NCI-H748 treated with DMSO at 0.1 percent for 48 hours (cell line): ENCODE results near the gene SPIN2A.
"Not testable (repeated sequence)": the region's sequence is repeated elsewhere in the genome, so short reads cannot be mapped to it uniquely, and the experiment has no call there.

Source experiments
- DNase-seq: peaks from one replicate; lab custom pipeline; 2025; lab: John Stamatoyannopoulos, UW

The SPIN2A gene

GRCh38 chrX:57137073-57137472, at the start of gene SPIN2A:
TSS of gene SPIN2A (minus strand) at chrX:57137397. CDS start at chrX:57136597, 800 bp downstream.
- not testable (repeated sequence) for DNase-seq

DNA sequence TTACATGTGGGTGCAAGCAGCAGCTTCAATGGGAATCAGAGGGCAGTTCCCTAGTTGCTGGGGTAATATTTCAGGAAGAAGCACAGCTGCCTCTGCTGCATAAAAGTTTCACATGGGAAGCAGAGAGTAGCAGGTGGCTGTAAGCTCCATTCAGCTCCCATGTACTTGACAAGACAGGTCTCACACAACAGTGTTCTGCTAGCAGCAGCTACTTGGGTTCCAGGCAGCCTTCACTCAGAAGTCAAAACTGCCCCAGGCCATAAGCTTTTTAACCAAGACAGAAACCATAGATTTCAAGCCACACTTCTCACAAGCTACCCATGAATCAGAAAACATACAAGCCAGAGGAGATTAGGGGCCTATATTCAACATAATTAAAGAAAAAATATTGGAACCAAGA, 41.4 kb upstream of the SPIN2A start:
- DNase-seq, result no peak

DNA sequence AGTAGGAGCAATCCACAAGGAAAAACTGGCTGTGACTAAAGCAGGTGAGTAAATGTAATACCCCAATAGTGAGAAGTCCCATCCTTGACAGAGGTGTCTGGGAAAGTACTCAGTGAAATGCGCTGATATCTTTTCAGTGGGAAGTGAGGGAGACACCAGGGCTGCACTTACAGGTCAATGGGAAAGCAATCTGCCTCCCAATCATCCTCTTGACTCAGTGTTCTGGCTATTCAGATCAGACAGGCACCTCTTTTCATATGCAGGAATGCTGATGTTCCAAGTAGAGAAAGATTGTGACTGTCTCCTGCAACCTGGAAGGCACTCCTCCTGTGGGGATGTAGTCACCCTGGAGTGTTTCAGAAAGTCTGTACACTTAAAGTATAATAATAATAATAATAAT, 39.9 kb upstream of the SPIN2A start:
- no peak for DNase-seq

GRCh38 chrX:57172544-57172943, 35.3 kb upstream of the SPIN2A start:
- no peak for DNase-seq

- peak; percentile 67 for DNase-seq
These were observed 19.3 kb upstream of the SPIN2A start for GRCh38 chrX:57156397-57157049.

- no peak for DNase-seq
These were observed 18.0 kb upstream of the SPIN2A start for GRCh38 chrX:57155171-57155570.

DNA sequence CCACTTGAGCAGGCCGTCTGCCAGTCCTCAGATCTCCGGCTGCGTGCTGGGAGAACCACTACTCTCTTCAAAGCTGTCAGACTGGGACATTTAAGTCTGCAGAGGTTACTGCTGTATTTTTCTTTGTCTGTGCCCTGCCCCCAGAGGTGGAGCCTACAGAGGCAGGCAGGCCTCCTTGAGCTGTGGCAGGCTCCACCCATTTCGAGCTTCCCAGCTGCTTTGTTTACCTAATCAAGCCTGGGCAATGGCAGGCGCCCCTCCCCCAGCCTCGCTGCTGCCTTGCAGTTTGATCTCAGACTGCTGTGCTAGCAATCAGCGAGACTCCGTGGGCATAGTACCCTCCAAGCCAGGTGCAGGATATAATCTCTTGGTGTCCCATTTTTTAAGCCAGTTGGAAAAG, 15.0 kb upstream of the SPIN2A start:
- DNase-seq, result not testable (repeated sequence)

DNA sequence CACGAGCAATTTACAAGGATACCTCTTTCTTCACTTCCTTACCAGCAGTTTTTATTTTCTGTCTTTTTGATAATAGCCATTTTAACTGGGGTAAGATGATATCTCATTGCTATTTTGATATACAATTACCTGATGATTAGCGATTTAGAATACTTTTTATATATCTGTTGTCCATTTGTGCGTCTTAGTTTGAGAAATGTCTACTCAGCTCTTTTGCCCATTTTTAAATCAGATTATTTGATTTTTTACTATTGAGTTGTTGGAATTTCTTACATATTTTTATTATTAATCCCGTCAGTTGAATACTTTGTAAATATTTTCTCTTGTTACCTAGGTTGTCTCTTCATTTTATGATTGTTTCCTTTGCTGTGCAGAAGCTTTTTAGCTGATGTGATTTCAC, 1.5 kb upstream of the SPIN2A start:
- DNase-seq, result no peak

DNA sequence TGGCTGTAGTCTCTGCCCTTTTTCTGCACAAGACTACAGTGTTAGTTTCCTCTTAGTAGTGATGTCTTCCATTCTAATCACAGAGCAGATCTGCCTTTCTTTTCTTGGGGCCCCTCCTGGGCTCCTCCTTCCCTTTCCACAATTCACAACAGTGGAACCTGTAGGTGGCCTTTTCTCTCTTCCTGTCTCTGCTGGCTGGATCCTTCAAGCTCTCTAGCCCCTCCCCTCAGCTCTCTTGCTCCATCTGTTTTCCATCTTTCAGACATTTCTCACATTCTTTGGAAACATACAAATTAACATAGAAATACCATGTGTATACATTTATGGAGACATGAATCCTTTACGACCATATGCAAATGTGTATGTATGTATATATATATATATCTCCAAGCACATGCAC, 304 bp upstream of the SPIN2A start:
- no peak for DNase-seq

- DNase-seq, result not testable (repeated sequence)
These were observed 608 bp downstream of the SPIN2A start for GRCh38 chrX:57136589-57136988.

DNA sequence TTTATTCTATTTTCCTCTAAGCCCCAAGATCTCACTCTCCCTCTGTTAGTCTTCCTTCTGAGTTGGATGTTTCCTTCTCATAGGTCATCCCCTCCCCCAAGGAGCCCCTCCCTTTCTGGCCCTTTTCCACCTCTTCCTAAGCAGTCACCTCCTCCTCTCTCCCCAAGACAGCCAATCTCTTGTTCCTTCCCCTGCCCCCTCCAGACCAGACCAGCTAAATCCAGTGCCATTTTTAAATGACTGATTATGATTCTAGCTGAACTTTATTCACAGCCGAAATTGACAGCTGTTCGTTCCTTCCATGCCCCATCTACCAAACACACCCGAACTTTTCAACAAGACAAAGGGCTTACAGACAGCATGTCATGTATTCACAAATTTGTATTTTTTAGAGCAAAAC, 1.9 kb downstream of the SPIN2A start:
- DNase-seq, result no peak

- DNase-seq, result no peak
These were observed 2.5 kb downstream of the SPIN2A start for GRCh38 chrX:57134702-57135101.

- DNase-seq, result no peak
These were observed 3.5 kb downstream of the SPIN2A start for GRCh38 chrX:57133706-57134105.

- DNase-seq, result not testable (repeated sequence)
These were observed 3.9 kb downstream of the SPIN2A start for GRCh38 chrX:57133284-57133683.

DNA sequence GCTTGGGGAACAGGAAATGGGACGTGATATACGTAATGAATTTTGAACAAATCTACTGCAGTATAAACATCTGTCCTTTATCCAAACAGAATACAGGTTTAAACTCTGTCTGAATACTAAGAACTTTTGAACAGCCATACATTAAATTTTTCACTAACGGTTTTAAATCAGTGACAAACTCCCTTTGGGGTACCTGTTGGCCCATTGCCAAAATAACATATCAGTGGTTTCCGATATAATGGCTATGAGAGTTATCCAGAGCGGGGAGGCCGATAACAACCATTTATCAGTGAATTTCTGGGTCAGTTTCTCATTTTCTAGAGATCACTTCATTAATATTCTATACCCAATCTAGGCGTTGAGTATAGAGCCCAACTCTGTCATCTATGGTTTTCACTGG, 5.2 kb downstream of the SPIN2A start:
- no peak for DNase-seq

- DNase-seq, result no peak
These were observed 15.4 kb downstream of the SPIN2A start for GRCh38 chrX:57121816-57122215.

DNA sequence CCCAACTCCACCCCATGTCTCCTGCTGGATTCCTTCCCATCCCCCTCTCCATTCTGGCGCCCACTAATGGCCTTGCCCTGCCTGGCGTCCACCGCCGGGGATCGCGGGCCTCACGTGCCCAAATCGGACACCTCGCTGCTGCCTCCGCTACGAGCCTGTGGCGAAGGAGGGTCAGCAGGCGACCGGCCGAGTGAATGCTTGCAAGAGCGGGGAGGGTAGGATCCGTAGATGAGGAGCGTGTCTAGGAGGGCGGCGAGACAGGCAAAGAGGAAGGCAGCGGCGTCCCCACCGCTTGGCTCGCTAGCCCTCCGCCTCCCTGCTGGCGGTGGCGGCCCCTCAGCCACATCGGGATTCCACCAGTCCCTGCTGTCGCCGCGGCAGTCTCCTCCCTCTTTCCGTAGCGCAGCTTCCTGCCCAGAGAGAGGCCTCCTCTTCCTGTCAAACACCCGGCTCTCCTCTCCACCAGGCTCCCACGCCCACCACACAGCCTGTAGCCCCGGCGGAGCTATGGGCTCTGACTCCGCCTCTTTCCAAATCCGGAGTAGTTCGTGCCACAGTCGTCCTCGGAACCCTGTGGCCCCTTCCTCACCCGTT, 15.9 kb downstream of the SPIN2A start, which contains the start of gene SPIN2B:
SPIN2B (minus strand) TSS at position 387 of the 594 bp plus-strand sequence.
- DNase-seq, result peak; percentile 76

GRCh38 chrX:57120619-57121161, 16.5 kb downstream of the SPIN2A start:
- DNase-seq, result not testable (repeated sequence)

- DNase-seq, result no peak
These were observed 17.8 kb downstream of the SPIN2A start for GRCh38 chrX:57119416-57119815.

DNA sequence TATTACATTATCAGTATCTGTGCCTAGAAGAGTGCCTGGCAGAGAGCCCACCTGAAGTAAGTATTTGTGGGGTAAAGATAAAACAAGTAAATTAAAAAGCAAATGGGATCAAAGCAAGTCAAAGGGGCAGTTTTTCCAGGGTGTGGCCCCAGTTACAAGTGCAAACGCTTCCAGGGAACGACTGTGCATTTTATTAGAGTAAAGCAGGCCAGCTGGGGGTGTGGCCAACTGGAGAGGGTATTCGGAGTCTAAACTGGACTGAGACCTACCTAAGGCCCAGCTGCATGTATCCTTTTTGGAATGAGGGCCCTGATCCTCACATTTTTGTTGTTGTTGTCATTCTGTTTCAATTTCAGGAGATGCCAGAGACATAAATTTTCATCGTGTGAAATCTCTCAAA, 19.6 kb downstream of the SPIN2A start:
- DNase-seq, result not testable (repeated sequence)

DNA sequence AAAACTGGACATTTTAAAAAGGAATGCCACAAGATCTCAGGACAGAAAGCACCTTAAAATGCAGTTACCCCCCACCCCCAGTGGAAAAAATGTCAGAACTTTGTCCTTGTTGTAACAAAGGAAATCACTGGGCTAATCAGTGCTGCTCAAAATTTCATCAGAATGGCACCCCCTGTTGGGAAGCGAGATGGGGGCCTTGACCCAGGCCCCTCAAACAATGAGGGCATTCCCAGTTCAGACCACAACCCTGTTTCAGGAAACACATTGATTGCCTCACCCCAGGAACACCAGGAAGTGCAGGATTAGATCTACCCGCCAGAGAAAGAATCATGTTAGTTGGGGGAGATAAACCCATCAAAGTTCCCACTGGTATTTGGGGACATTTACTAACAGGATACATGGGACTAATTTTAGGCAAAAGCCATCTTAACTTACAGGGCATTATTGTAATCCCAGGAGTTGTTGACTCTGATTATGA, 32.2 kb downstream of the SPIN2A start:
- no peak for DNase-seq

DNA sequence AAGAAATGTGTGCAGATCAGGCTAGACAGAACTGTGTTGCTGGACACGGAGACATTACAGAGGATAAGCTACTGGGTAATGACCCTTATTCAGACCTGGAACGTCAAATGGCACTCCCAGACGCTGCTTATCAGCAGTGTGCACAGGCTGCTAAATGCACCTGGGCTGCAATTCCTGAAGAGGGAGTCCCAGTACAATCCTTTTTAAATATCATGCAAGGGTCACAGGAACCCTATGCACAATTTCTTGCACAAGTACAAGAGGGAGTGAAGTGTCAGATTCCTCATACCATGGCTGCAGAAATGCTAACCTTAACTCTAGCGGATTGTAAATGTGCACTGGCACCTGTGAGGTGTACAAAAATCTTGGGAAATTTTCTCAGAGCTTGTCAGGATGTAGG, 32.8 kb downstream of the SPIN2A start:
- no peak for DNase-seq

DNA sequence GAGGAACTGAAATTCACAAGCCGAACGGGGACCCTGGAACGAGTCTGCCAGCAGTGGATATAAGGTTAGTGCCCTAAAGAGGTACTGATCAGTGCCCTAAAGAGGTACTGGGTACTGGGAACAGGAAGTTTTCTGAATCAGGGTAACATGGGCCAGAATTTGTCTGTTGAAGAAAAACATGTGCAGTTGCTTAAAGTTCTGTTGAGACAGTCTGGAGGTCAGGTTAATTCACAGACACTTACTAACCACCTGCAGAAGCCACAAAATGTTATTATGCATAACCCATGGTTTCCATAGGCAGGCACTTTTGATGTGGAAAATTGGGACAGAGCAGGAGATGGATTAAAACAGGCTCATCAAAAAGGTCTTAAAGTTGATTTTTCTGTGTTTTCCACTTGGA, 33.7 kb downstream of the SPIN2A start:
- DNase-seq, result no peak
